NCI-H510A treated with DMSO at 0.1 percent for 48 hours (cell line): ENCODE measurements around the gene SVBP.

Experiments
- DNase-seq: peaks from one replicate; lab custom pipeline; 2025; lab: John Stamatoyannopoulos, UW

The SVBP gene

GRCh38 chr1:42765269-42765668 lies 51.9 kb downstream of the SVBP start:
- DNase-seq: no peak

GRCh38 chr1:42762269-42762668 lies 54.9 kb downstream of the SVBP start:
- no peak for DNase-seq

GRCh38 chr1:42761567-42761966 lies 55.6 kb downstream of the SVBP start:
- no peak for DNase-seq

- no peak for DNase-seq
These were observed 58.1 kb downstream of the SVBP start for GRCh38 chr1:42759114-42759513.

- no peak for DNase-seq
These were observed 58.6 kb downstream of the SVBP start for GRCh38 chr1:42758641-42759040.

- no peak for DNase-seq
These were observed 59.3 kb downstream of the SVBP start for GRCh38 chr1:42757892-42758275.
